IMR-90 (cell line): Measurements from ENCODE around the gene XPA. TPM values are rescaled to one million over a fixed set of nuclear protein-coding genes. Genes with fewer than 3 reads are reported as not detected.

ENCODE experiments used
- ATAC-seq: fragments of 200-7000 bp; cut with Tn5 transposase; 2 replicates; pipeline ENCODE4 v1.9.1; 2020; ENCODE audit warnings: low read depth, mild to moderate bottlenecking, moderate library complexity
- BruUV-seq: library from RNA; stranded (reverse); fragments of 400-500 nt; replicated peaks from 2 replicates; lab custom pipeline; 2021; lab: Mats Ljungman, UMichigan
- CTCF ChIA-PET: fragments of 300-600 bp; formaldehyde crosslinking; extraction: SDS; loops from one replicate; lab custom pipeline; 2021; ENCODE audit warnings: antibody characterized with exemption; lab: Yijun Ruan, JAX
- POLR2A ChIA-PET: fragments of 300-600 bp; sonication (Branson Sonifier 250); formaldehyde crosslinking; loops from one replicate; lab custom pipeline; 2022; ENCODE audit warnings: antibody characterized with exemption; ENCODE audit not compliant: unreplicated experiment; lab: Charles Lee
- DNase-seq: peaks from one replicate; pipeline ENCODE4 v3.0.0; 2013
- H2AFZ ChIP-seq: replicated peaks from 2 replicates; pipeline ENCODE3; 2013; ENCODE audit warnings: low read length, mild to moderate bottlenecking; ENCODE audit not compliant: poor library complexity
- H2AK5ac ChIP-seq: 2 replicates; pipeline ENCODE4 v1.6.1; 2013; ENCODE audit warnings: low read depth, low read length, inconsistent platforms
- H2AK9ac ChIP-seq: replicated peaks from 2 replicates; pipeline ENCODE3; 2013; ENCODE audit warnings: mild to moderate bottlenecking, low read depth, low read length, moderate library complexity; ENCODE audit not compliant: poor library complexity
- H2BK120ac ChIP-seq: 2 replicates; pipeline ENCODE4 v1.6.1; 2013; ENCODE audit warnings: low read depth, low read length, inconsistent platforms
- H2BK15ac ChIP-seq: 3 replicates; pipeline ENCODE4 v1.6.1; 2013; ENCODE audit warnings: low read depth, low read length, inconsistent platforms
- H2BK20ac ChIP-seq: 2 replicates; pipeline ENCODE4 v1.6.1; 2013; ENCODE audit warnings: low read depth, mild to moderate bottlenecking, inconsistent platforms, low read length, moderate library complexity
- H2BK5ac ChIP-seq: 2 replicates; pipeline ENCODE4 v1.6.1; 2013; ENCODE audit warnings: mild to moderate bottlenecking, low read depth, low read length, inconsistent platforms; ENCODE audit not compliant: poor library complexity, severe bottlenecking
- H3K14ac ChIP-seq: replicated peaks from 2 replicates; pipeline ENCODE4 v1.6.1; 2013; ENCODE audit warnings: low read depth, low read length, inconsistent platforms
- H3K18ac ChIP-seq: 2 replicates; pipeline ENCODE4 v1.6.1; 2013; ENCODE audit warnings: low read depth, low read length, control low read depth
- H3K23ac ChIP-seq: 2 replicates; pipeline ENCODE4 v1.6.1; 2013; ENCODE audit warnings: low read depth, low read length, inconsistent platforms
- H3K27ac ChIP-seq: 2 replicates; pipeline ENCODE4 v1.5.1; 2013; ENCODE audit warnings: mild to moderate bottlenecking, control low read depth, low read length; ENCODE audit not compliant: insufficient read depth
- H3K27me3 ChIP-seq: 2 replicates; pipeline ENCODE4 v1.6.1; 2013; ENCODE audit warnings: low read length; ENCODE audit not compliant: control insufficient read depth, insufficient read depth
- H3K36me3 ChIP-seq: 2 replicates; pipeline ENCODE4 v1.6.1; 2013; ENCODE audit warnings: low read length, mixed read lengths; ENCODE audit not compliant: control insufficient read depth, insufficient read depth
- H3K4ac ChIP-seq: 2 replicates; pipeline ENCODE4 v1.6.1; 2013; ENCODE audit warnings: low read depth, low read length, inconsistent platforms
- H3K4me1 ChIP-seq: 2 replicates; pipeline ENCODE4 v1.6.1; 2013; ENCODE audit warnings: low read length, mixed read lengths; ENCODE audit not compliant: control insufficient read depth, insufficient read depth
- H3K4me2 ChIP-seq: 2 replicates; pipeline ENCODE4 v1.6.1; 2013; ENCODE audit warnings: low read depth, mild to moderate bottlenecking, control low read depth, low read length, moderate library complexity
- H3K4me3 ChIP-seq: 2 replicates; pipeline ENCODE4 v1.5.1; 2013; ENCODE audit warnings: low read depth, mild to moderate bottlenecking, control low read depth, low read length, moderate library complexity; ENCODE audit not compliant: insufficient read depth
- H3K56ac ChIP-seq: 2 replicates; pipeline ENCODE4 v1.6.1; 2013; ENCODE audit warnings: low read length, inconsistent platforms; ENCODE audit not compliant: insufficient read depth; ENCODE audit errors: extremely low read depth
- H3K79me1 ChIP-seq, 2 experiments: 2 replicates each; pipeline ENCODE4 v1.6.1; 2013; ENCODE audit warnings: low read length in 2 of 2, inconsistent platforms in 1 of 2, low read depth in 1 of 2
- H3K9ac ChIP-seq: 2 replicates; pipeline ENCODE4 v1.6.1; 2013; ENCODE audit warnings: low read depth, low read length, control low read depth
- H3K9me1 ChIP-seq: 2 replicates; pipeline ENCODE4 v1.6.1; 2013; ENCODE audit warnings: low read length, inconsistent platforms; ENCODE audit not compliant: insufficient read depth
- H3K9me3 ChIP-seq: 2 replicates; pipeline ENCODE4 v1.6.1; 2013; ENCODE audit warnings: low read length; ENCODE audit not compliant: control insufficient read depth, insufficient read depth
- H4K20me1 ChIP-seq: 2 replicates; pipeline ENCODE4 v1.6.1; 2013; ENCODE audit warnings: low read length, inconsistent platforms; ENCODE audit not compliant: insufficient read depth
- H4K5ac ChIP-seq: 2 replicates; pipeline ENCODE4 v1.6.1; 2013; ENCODE audit warnings: mild to moderate bottlenecking, low read depth, low read length, control low read depth
- H4K8ac ChIP-seq, 2 experiments: 2 replicates each; pipeline ENCODE4 v1.6.1; 2013; ENCODE audit warnings: low read depth in 2 of 2, low read length in 2 of 2, control low read depth in 1 of 2, inconsistent platforms in 1 of 2
- H4K91ac ChIP-seq: 2 replicates; pipeline ENCODE4 v1.6.1; 2013; ENCODE audit warnings: low read depth, low read length, inconsistent platforms; ENCODE audit not compliant: insufficient read depth
- BHLHE40 ChIP-seq: fragments of 150-350 bp; IDR thresholded peaks from 2 replicates; pipeline ENCODE4 v1.6.1; 2016; ENCODE audit warnings: mild to moderate bottlenecking, low read depth, low read length
- CEBPB ChIP-seq: IDR thresholded peaks from 2 replicates; pipeline ENCODE4 v1.6.1; 2012; ENCODE audit warnings: low read depth, low read length, improper control_type of control experiment
- WGBS, 2 experiments: methylation state at CpG; one replicate each; pipeline versions ENCODE4 v1.1.5 to v1.1.7; 2013; ENCODE audit warnings: missing lambda C conversion rate in 2 of 2; ENCODE audit not compliant: insufficient read length in 1 of 2; ENCODE audit errors: extremely low coverage in 2 of 2; 5-methylcytosine and 5-hydroxymethylcytosine counted together
- dilution Hi-C: fragments of 300-500 bp; cut with HindIII; formaldehyde crosslinking; loops from one replicate; pipeline ENCODE4 v1.14.3; 2018; ENCODE audit warnings: low sequenced_read_pairs; ENCODE audit not compliant: unreplicated experiment
- in situ Hi-C: fragments of 300-500 bp; cut with MboI; formaldehyde crosslinking; loops from 3 replicates; pipeline ENCODE4 v1.14.3; 2019; ENCODE audit warnings: low sequenced_read_pairs, inconsistent platforms, mixed read lengths
- intact Hi-C: fragments of 100-400 bp; cut with micrococcal nuclease; formaldehyde crosslinking; loops from 2 replicates; pipeline ENCODE4 v1.10.0; 2022
- polyA plus RNA-seq, 3 experiments: library from polyadenylated mRNA; depleted of rRNA; stranded (reverse); fragments of >200 nt; gene quantifications; 2 replicates each; pipeline ENCODE4 v1.2.3, GENCODE V29; 2012; ENCODE audit warnings: low replicate concordance in 1 of 3
- total RNA-seq: library from RNA; depleted of rRNA; stranded (reverse); fragments of >200 nt; gene quantifications from 2 replicates; pipeline ENCODE4 v1.2.3, GENCODE V29; 2012

XPA gene
- total and polyA plus RNA-seq, 2 of the 4 experiments (the other 2 are of a cell fraction), result 1.4 to 2.2 TPM

GRCh38 chr9:97660847-97661246 is 36.3 kb downstream of the XPA start:
- H2BK15ac ChIP-seq, result no peak overlapping the region
- no peak overlapping the region for H3K4ac ChIP-seq
- H2BK120ac ChIP-seq, result no peak overlapping the region
- H3K36me3 ChIP-seq, result peaks cover 47% of the 10 kb centered on the region
- H3K23ac ChIP-seq, result no peak overlapping the region
- no CpG with 5 or more reads among the region's 2 CpGs for WGBS, 2 experiments
- H3K4me2 ChIP-seq, result peak overlapping the region; percentile 21; the same call in 1 of the 2 replicates
- POLR2A ChIA-PET, result no interaction called here
- no peak overlapping the region for H2BK20ac ChIP-seq
- BruUV-seq, result no TSS peak
- H3K79me1 ChIP-seq, result peaks cover 18 to 19% of the 10 kb centered on the region in 2 experiments
- no peak overlapping the region for H3K14ac ChIP-seq
- H3K27ac ChIP-seq, result no peak overlapping the region
- ATAC-seq (peak; percentile 83), DNase-seq (peak; percentile 85)
- no peak overlapping the region for H2AK9ac ChIP-seq
- CTCF ChIA-PET, result interaction anchor here (0.9 to 1.3 kb wide), 3 partner anchors 10 to 23 kb away, joined by 3 read pairs; no protein-coding TSS in a partner anchor
- H2AFZ ChIP-seq, result no peak overlapping the region
- peak; percentile 88 for TF ChIP-seq CEBPB
- no peak for TF ChIP-seq BHLHE40
- H4K20me1 ChIP-seq, result no peaks in the 10 kb centered on the region
- H3K9ac ChIP-seq, result no peak overlapping the region
- H2BK5ac ChIP-seq, result peak overlapping the region; percentile 89
- no peak overlapping the region; the same call in 1 of the 2 replicates for H3K18ac ChIP-seq
- H2AK5ac ChIP-seq, result no peak overlapping the region
- H3K4me1 ChIP-seq, result peaks cover 4% of the 10 kb centered on the region
- no peak overlapping the region for H3K56ac ChIP-seq
- H3K9me1 ChIP-seq, result peaks cover 4% of the 10 kb centered on the region; the same call in 1 of the 2 replicates
- no peak overlapping the region for H3K4me3 ChIP-seq
- dilution Hi-C loops, result no loop called here
- intact Hi-C loops, result no loop called here
- no peak overlapping the region for H4K91ac ChIP-seq
- no peaks in the 10 kb centered on the region for H3K27me3 ChIP-seq
- no peaks in the 10 kb centered on the region for H3K9me3 ChIP-seq
- H4K5ac ChIP-seq, result no peak overlapping the region
- H4K8ac ChIP-seq, result no peak overlapping the region
- in situ Hi-C loops, result no loop called here
